Nephron progenitor cell (in vitro differentiated cells): ENCODE measurements around the gene GCLM.

Source experiments
- DNase-seq: peaks from one replicate; pipeline ENCODE4 v3.0.0; 2021
- H3K27ac Mint-ChIP-seq: 2 replicates; pipeline ENCODE4 v1.8.0; 2021; ENCODE audit warnings: mild to moderate bottlenecking, moderate library complexity, mixed read lengths
- H3K27me3 Mint-ChIP-seq: 2 replicates; pipeline ENCODE4 v1.8.0; 2021; ENCODE audit warnings: mild to moderate bottlenecking, low read depth, mixed read lengths; ENCODE audit not compliant: poor library complexity
- H3K36me3 Mint-ChIP-seq: 2 replicates; pipeline ENCODE4 v1.8.0; 2021; ENCODE audit warnings: low read depth, mixed read lengths
- H3K4me1 Mint-ChIP-seq: 2 replicates; pipeline ENCODE4 v1.8.0; 2021; ENCODE audit warnings: mixed read lengths
- H3K4me3 Mint-ChIP-seq: 2 replicates; pipeline ENCODE4 v1.8.0; 2021; ENCODE audit warnings: mild to moderate bottlenecking, moderate library complexity, mixed read lengths
- H3K9me3 Mint-ChIP-seq: 2 replicates; pipeline ENCODE4 v1.8.0; 2021; ENCODE audit warnings: mild to moderate bottlenecking, moderate library complexity, mixed read lengths
- TF ChIP-seq, protein P1 (sequence below): fragments of 200-600 bp; sonication (generic); IDR thresholded peaks from 2 replicates; pipeline ENCODE4 v1.5.0; 2021; ENCODE audit warnings: antibody characterized with exemption

The GCLM gene

GRCh38 chr1:93910305-93910704 is 1.1 kb upstream of the GCLM start:
- peaks cover 14% of the 10 kb centered on the region for H3K27me3 Mint-ChIP-seq
- peaks cover 35% of the 10 kb centered on the region for H3K9me3 Mint-ChIP-seq
- no peaks in the 10 kb centered on the region for H3K36me3 Mint-ChIP-seq
- peaks cover 20% of the 10 kb centered on the region for H3K4me1 Mint-ChIP-seq
- H3K27ac Mint-ChIP-seq: no peak overlapping the region
- H3K4me3 Mint-ChIP-seq: peak overlapping the region; percentile 79
- no peak for DNase-seq
- TF ChIP-seq, protein P1, sequence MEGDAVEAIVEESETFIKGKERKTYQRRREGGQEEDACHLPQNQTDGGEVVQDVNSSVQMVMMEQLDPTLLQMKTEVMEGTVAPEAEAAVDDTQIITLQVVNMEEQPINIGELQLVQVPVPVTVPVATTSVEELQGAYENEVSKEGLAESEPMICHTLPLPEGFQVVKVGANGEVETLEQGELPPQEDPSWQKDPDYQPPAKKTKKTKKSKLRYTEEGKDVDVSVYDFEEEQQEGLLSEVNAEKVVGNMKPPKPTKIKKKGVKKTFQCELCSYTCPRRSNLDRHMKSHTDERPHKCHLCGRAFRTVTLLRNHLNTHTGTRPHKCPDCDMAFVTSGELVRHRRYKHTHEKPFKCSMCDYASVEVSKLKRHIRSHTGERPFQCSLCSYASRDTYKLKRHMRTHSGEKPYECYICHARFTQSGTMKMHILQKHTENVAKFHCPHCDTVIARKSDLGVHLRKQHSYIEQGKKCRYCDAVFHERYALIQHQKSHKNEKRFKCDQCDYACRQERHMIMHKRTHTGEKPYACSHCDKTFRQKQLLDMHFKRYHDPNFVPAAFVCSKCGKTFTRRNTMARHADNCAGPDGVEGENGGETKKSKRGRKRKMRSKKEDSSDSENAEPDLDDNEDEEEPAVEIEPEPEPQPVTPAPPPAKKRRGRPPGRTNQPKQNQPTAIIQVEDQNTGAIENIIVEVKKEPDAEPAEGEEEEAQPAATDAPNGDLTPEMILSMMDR: no peak

DNA sequence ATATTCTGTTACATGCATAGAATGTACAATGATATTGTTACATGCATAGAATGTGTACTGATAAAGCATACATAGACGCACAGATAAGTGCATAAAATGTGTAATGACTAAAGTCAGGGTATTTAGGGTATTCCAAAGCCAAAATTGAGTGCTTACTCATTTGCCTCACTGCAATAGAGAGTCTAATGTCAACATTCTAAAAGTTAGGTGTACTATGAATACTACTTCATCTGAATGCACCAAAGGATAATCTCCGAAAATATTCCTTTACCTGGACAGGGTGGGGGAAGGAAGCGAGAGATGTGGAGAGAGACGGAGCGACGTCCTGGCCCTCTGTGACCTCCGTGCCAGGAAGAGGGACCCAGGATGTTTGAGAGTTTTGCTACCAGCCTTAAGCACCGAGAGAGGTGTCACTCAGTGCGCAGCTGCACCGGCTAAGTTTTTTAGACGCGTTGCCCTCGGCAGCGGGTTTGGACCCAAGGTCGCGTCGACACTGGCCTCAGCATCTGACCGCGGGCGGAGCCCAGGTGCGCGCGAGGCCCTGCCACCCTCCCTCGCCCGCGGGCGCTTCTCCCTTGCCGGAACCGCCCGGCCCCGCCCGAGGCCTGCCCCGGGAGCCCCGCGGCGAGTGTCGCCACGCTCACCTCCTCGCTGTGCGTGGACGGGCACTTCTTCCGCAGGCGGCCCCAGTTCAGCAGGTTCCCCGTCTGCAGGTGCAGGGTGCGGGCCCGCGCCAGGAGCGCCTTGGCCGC is 660 bp downstream of the GCLM start:
- peak; percentile 41 for DNase-seq
- H3K27me3 Mint-ChIP-seq: peaks cover 13% of the 10 kb centered on the region
- no peaks in the 10 kb centered on the region for H3K36me3 Mint-ChIP-seq
- H3K27ac Mint-ChIP-seq: peak overlapping the region; percentile 53
- peak overlapping the region; percentile 88 for H3K4me3 Mint-ChIP-seq
- TF ChIP-seq, protein P1: no peak
- H3K4me1 Mint-ChIP-seq: peaks cover 20% of the 10 kb centered on the region
- H3K9me3 Mint-ChIP-seq: peaks cover 26% of the 10 kb centered on the region

DNA sequence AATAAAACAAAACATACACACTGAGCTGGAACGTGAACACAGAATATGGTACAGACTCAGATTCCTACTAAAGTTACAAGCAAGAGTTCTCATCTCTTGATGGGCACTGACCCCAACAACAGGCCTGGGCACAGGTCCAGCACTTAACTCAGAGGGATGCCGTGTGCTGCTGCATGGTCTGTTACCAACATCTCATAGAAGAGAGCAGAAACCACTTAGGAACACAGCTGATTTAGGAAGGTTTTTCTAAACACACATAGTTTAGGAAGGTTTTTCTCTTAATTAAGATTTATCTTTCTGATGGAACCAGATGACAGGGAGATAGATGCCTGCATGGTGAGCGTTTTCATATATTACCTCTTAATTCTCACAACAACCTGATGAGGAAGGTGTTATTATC is 1.5 kb downstream of the GCLM start:
- Mint-ChIP-seq H3K9me3 (peaks cover 26% of the 10 kb centered on the region), H3K4me1 (peaks cover 20% of the 10 kb centered on the region)
- TF ChIP-seq, protein P1: no peak

GRCh38 chr1:93906480-93906879 is 2.8 kb downstream of the GCLM start:
- no peak for DNase-seq
- H3K27ac Mint-ChIP-seq: no peak overlapping the region
- TF ChIP-seq, protein P1: no peak
- H3K4me1 Mint-ChIP-seq: peaks cover 25% of the 10 kb centered on the region
- peaks cover 5% of the 10 kb centered on the region for H3K27me3 Mint-ChIP-seq
- H3K9me3 Mint-ChIP-seq: peaks cover 19% of the 10 kb centered on the region
- H3K36me3 Mint-ChIP-seq: no peaks in the 10 kb centered on the region
- H3K4me3 Mint-ChIP-seq: no peak overlapping the region

More for the DNA sequence above, 1.5 kb downstream of the GCLM start:
- DNase-seq: no peak
- Mint-ChIP-seq H3K36me3 (no peaks in the 10 kb centered on the region), H3K4me3 (peak overlapping the region; percentile 82), H3K27me3 (peaks cover 5% of the 10 kb centered on the region), H3K27ac (no peak overlapping the region)

DNA sequence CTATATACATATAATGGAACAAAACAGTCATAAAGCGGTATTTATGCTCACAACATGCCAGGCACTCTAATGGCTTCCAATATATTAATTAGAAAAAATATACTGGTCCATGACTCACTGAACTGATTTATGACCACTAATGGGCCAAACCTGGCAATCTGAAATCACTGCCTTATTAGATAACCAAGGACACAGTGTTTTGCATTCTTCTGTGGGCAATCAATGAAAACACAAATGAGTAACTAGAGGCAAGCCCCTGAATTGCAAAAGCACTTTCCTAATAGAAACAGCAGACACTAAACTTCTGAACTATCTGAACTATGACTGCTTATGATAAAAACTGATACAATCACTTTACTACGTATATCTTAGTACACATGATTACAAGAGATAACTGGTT is 3.5 kb downstream of the GCLM start:
- peaks cover 5% of the 10 kb centered on the region for H3K27me3 Mint-ChIP-seq
- no peak for DNase-seq
- H3K27ac Mint-ChIP-seq: no peak overlapping the region
- peaks cover 25% of the 10 kb centered on the region for H3K4me1 Mint-ChIP-seq
- H3K9me3 Mint-ChIP-seq: peaks cover 12% of the 10 kb centered on the region
- no peak overlapping the region for H3K4me3 Mint-ChIP-seq
- no peaks in the 10 kb centered on the region for H3K36me3 Mint-ChIP-seq
- TF ChIP-seq, protein P1: no peak

- H3K4me1 Mint-ChIP-seq: peaks cover 25% of the 10 kb centered on the region
- peaks cover 5% of the 10 kb centered on the region for H3K9me3 Mint-ChIP-seq
- TF ChIP-seq, protein P1: no peak
These were observed 4.2 kb downstream of the GCLM start for GRCh38 chr1:93905051-93905450.

More at GRCh38 chr1:93905051-93905450, 4.2 kb downstream of the GCLM start:
- no peak overlapping the region for H3K27ac Mint-ChIP-seq
- H3K27me3 Mint-ChIP-seq: peaks cover 5% of the 10 kb centered on the region
- no peak overlapping the region for H3K4me3 Mint-ChIP-seq
- no peaks in the 10 kb centered on the region for H3K36me3 Mint-ChIP-seq
- no peak for DNase-seq
